Loucy (cell line): ENCODE results near the gene FAM83C.

Source experiments
- CTCF ChIP-seq: fragments of 200-600 bp; sonication (generic); conservative IDR thresholded peaks from 2 replicates; pipeline ENCODE4 v1.5.1; 2014; ENCODE audit warnings: mild to moderate bottlenecking, antibody characterized with exemption, low read length
- EZH2phosphoT487 ChIP-seq: fragments of 200-600 bp; IDR thresholded peaks from 2 replicates; pipeline ENCODE4 v1.6.1; 2018; ENCODE audit warnings: antibody characterized with exemption, mild to moderate bottlenecking, moderate library complexity, borderline replicate concordance

GRCh38 chr20:35340436-35340835 lies 48.2 kb upstream of the FAM83C start:
- TF ChIP-seq CTCF, result no peak
- no peak for TF ChIP-seq EZH2phosphoT487
